ENCODE data around the gene CFAP97.

CFAP97 gene

DNA sequence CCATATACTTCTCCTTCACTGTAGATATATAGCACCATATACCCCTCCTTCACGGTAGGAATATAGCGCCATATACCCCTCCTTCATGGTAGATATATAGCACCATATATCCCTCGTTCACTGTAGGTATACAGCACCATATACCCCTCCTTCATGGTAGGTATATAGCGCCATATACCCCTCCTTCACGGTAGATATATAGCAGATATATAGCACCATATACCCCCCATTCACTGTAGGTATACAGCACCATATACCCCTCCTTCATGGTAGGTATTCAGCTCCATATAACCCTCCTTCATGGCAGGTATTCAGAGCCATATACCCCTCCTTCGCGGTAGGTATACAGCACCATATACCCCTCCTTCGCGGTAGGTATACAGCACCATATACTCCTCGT is 18.1 kb upstream of the CFAP97 start:
- no peak overlapping the region for H2AFZ ChIP-seq (ENCODE audit: low read length)
- TF ChIP-seq CTCF (IDR thresholded peaks at IDR 0.05; ENCODE audit: low read length): no peak
- no peak for TF ChIP-seq EZH2 (optimal IDR thresholded peaks at IDR 0.05; ENCODE audit: low read depth, low read length)
- TF ChIP-seq EZH2phosphoT487 (IDR thresholded peaks at IDR 0.05; ENCODE audit: low read length): no peak
- H3F3A ChIP-seq (ENCODE audit: insufficient read depth, low read length): no peaks in the 10 kb centered on the region
- H3K79me2 ChIP-seq (ENCODE audit: low read length): peaks cover 96% of the 10 kb centered on the region
- 0 out of 2 replicates have a peak, but pooled peaks cover 5% of the 10 kb centered on the region for H4K20me1 ChIP-seq (ENCODE audit: insufficient read depth, low read length)
- no peak overlapping the region for H3K4me2 ChIP-seq (ENCODE audit: low read depth, low read length)
- H3K27ac ChIP-seq (ENCODE audit: low read length): no peak overlapping the region
- no peak for DNase-seq
- no peaks in the 10 kb centered on the region for H3K9me2 ChIP-seq (replicated peaks; ENCODE audit: insufficient read depth, low read length)
- no peaks in the 10 kb centered on the region for H3K9me3 ChIP-seq (replicated peaks; ENCODE audit: insufficient read depth, low read length)
- no peak overlapping the region for H3K9ac ChIP-seq (ENCODE audit: low read length)
- peaks cover 4% of the 10 kb centered on the region for H3K4me1 ChIP-seq (ENCODE audit: low read length)
- no peak overlapping the region for H3K4me3 ChIP-seq (ENCODE audit: low read length)
- no peaks in the 10 kb centered on the region for H3K36me3 ChIP-seq (replicated peaks; ENCODE audit: insufficient read depth, low read length)
- no peaks in the 10 kb centered on the region for H3K27me3 ChIP-seq (replicated peaks; ENCODE audit: insufficient read depth, low read length)

DNA sequence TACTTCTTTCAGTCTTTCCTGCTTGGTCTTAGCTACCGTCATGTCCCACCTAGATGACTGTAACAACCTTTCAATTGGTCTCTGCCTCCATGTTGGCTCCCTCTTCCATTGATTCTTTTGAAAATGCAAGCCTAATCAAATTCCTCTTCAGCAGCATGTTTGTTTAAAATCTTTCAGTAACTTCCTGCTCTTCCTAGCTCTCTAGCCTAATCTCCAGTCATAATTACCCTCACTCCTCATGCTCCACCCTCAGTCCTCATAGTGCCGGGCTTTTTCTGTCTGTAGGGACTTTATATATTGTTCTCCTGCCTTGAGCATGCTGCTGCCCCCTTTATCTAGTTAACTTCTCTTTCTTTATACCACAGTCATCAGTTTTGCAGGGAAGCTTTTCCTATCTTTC is 17.7 kb upstream of the CFAP97 start:
- H3K4me1 ChIP-seq (ENCODE audit: low read length): peaks cover 4% of the 10 kb centered on the region
- H3K27me3 ChIP-seq (replicated peaks; ENCODE audit: insufficient read depth, low read length): no peaks in the 10 kb centered on the region
- 0 out of 2 replicates have a peak, but pooled peaks cover 5% of the 10 kb centered on the region for H4K20me1 ChIP-seq (ENCODE audit: insufficient read depth, low read length)
- TF ChIP-seq CTCF (IDR thresholded peaks at IDR 0.05; ENCODE audit: low read length) (no peak), EZH2 (optimal IDR thresholded peaks at IDR 0.05; ENCODE audit: low read depth, low read length) (no peak), EZH2phosphoT487 (IDR thresholded peaks at IDR 0.05; ENCODE audit: low read length) (no peak)
- H2AFZ ChIP-seq (ENCODE audit: low read length): no peak overlapping the region
- DNase-seq: no peak
- no peaks in the 10 kb centered on the region for H3K9me3 ChIP-seq (replicated peaks; ENCODE audit: insufficient read depth, low read length)
- H3K79me2 ChIP-seq (ENCODE audit: low read length): peaks cover 96% of the 10 kb centered on the region
- H3K9me2 ChIP-seq (replicated peaks; ENCODE audit: insufficient read depth, low read length): no peaks in the 10 kb centered on the region
- H3K4me2 ChIP-seq (ENCODE audit: low read depth, low read length): no peak overlapping the region
- no peak overlapping the region for H3K4me3 ChIP-seq (ENCODE audit: low read length)
- no peak overlapping the region for H3K9ac ChIP-seq (ENCODE audit: low read length)
- no peak overlapping the region for H3K27ac ChIP-seq (ENCODE audit: low read length)
- H3F3A ChIP-seq (ENCODE audit: insufficient read depth, low read length): no peaks in the 10 kb centered on the region
- H3K36me3 ChIP-seq (replicated peaks; ENCODE audit: insufficient read depth, low read length): no peaks in the 10 kb centered on the region

GRCh38 chr4:185219551-185220344 is 15.9 kb upstream of the CFAP97 start:
- 0 out of 2 replicates have a peak, but pooled peaks cover 5% of the 10 kb centered on the region for H4K20me1 ChIP-seq (ENCODE audit: insufficient read depth, low read length)
- no peak overlapping the region for H3K27ac ChIP-seq (ENCODE audit: low read length)
- peaks cover 4% of the 10 kb centered on the region for H3K4me1 ChIP-seq (ENCODE audit: low read length)
- no peaks in the 10 kb centered on the region for H3K27me3 ChIP-seq (replicated peaks; ENCODE audit: insufficient read depth, low read length)
- H2AFZ ChIP-seq (ENCODE audit: low read length): no peak overlapping the region
- H3K36me3 ChIP-seq (replicated peaks; ENCODE audit: insufficient read depth, low read length): no peaks in the 10 kb centered on the region
- H3K9me3 ChIP-seq (replicated peaks; ENCODE audit: insufficient read depth, low read length): no peaks in the 10 kb centered on the region
- no peaks in the 10 kb centered on the region for H3F3A ChIP-seq (ENCODE audit: insufficient read depth, low read length)
- no peak for TF ChIP-seq EZH2 (optimal IDR thresholded peaks at IDR 0.05; ENCODE audit: low read depth, low read length)
- no peak for TF ChIP-seq CTCF (IDR thresholded peaks at IDR 0.05; ENCODE audit: low read length)
- TF ChIP-seq EZH2phosphoT487 (IDR thresholded peaks at IDR 0.05; ENCODE audit: low read length): no peak
- DNase-seq: no peak
- no peak overlapping the region for H3K4me3 ChIP-seq (ENCODE audit: low read length)
- no peak overlapping the region for H3K4me2 ChIP-seq (ENCODE audit: low read depth, low read length)
- H3K79me2 ChIP-seq (ENCODE audit: low read length): peaks cover 95% of the 10 kb centered on the region
- no peaks in the 10 kb centered on the region for H3K9me2 ChIP-seq (replicated peaks; ENCODE audit: insufficient read depth, low read length)
- no peak overlapping the region for H3K9ac ChIP-seq (ENCODE audit: low read length)
